ENCODE data around the gene CHMP2B. TPM values are rescaled to one million over a fixed set of nuclear protein-coding genes. Genes with fewer than 3 reads are reported as not detected.

CHMP2B gene
- total and polyA plus RNA-seq, 3 experiments from 2014 or later = 31.2 to 55.6 (median 33.9) TPM

DNA sequence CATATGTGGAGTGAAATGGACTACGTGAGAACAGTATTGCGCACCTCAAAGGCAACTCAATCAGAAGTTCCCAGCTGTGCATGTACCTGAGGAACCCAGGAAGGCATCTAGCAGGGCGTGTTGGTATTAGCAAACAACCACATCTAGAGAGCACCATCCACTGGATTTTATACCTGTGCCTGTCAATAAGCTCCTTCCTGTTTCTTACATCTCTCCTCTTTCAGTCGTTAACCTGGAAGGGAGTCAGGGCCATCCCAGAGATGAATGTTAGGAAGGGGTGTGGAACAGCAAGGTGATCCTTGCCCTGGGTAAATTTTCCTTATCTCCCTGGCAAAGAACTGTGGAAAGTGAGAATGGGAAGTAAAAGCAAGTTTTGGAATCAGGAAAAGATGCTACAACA lies 29.6 kb upstream of the CHMP2B start:
- H3K4me3 ChIP-seq (ENCODE audit: low read length) = no peak overlapping the region
- ChIA-PET CTCF (no interaction called here), POLR2A (no interaction called here)
- Mint-ChIP-seq H3K9me3 (no peaks in the 10 kb centered on the region), H3K4me1 (no peaks in the 10 kb centered on the region), H3K36me3 (peaks cover 0 to 5% (median 0%) of the 10 kb centered on the region in 3 donors), H3K27ac (no peak overlapping the region), H3K27me3 (peaks cover 5 to 9% of the 10 kb centered on the region in 2 donors), H3K4me3 (no peak overlapping the region)
- no peaks in the 10 kb centered on the region for H3K27me3 ChIP-seq (ENCODE audit: insufficient read depth, low read length, poor library complexity, severe bottlenecking)
- DNase-seq = no peak
- H3K36me3 ChIP-seq (ENCODE audit: insufficient read depth, low read length) = no peaks in the 10 kb centered on the region
- no peaks in the 10 kb centered on the region for H3K4me1 ChIP-seq (ENCODE audit: insufficient read depth, low read length)
- no peaks in the 10 kb centered on the region for H3K9me3 ChIP-seq (ENCODE audit: low read length)
- H3K27ac ChIP-seq (ENCODE audit: low read depth, low read length) = no peak overlapping the region

DNA sequence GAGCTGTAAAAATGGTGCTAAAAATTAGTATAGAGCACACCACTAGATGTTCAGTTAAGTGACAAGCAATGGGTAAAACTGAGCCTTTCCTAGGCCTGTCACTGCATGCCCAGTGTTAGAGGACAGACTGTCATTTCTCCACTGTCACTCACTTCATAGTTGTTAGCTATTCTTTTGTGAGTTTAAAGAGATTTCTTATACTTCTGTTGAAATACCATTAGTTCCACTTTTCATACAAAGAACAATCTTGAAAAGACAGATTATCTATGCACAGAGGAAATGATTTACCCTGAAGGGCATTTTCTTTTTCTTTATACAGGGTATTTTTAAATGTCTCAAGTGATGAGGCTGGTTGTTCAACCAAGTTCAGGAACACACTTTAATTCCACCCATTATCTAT lies 28.3 kb upstream of the CHMP2B start:
- Histone ChIP-seq H3K9me3 (ENCODE audit: low read length) (no peaks in the 10 kb centered on the region), H3K27ac (ENCODE audit: low read depth, low read length) (no peak overlapping the region), H3K4me3 (ENCODE audit: low read length) (no peak overlapping the region), H3K4me1 (ENCODE audit: insufficient read depth, low read length) (no peaks in the 10 kb centered on the region), H3K36me3 (ENCODE audit: insufficient read depth, low read length) (no peaks in the 10 kb centered on the region), H3K27me3 (ENCODE audit: insufficient read depth, low read length, poor library complexity, severe bottlenecking) (peaks cover 3% of the 10 kb centered on the region)
- H3K27me3 Mint-ChIP-seq = peaks cover 7 to 9% of the 10 kb centered on the region in 2 donors
- no peaks in the 10 kb centered on the region for H3K4me1 Mint-ChIP-seq
- POLR2A ChIA-PET = no interaction called here
- DNase-seq = no peak
- CTCF ChIA-PET = no interaction called here
- peaks cover 0 to 5% (median 0%) of the 10 kb centered on the region in 3 donors for H3K36me3 Mint-ChIP-seq
- no peak overlapping the region for H3K4me3 Mint-ChIP-seq
- no peak overlapping the region for H3K27ac Mint-ChIP-seq
- no peaks in the 10 kb centered on the region for H3K9me3 Mint-ChIP-seq

GRCh38 chr3:87199628-87200027 lies 27.5 kb upstream of the CHMP2B start:
- POLR2A ChIA-PET = no interaction called here
- Histone ChIP-seq H3K4me1 (ENCODE audit: insufficient read depth, low read length) (no peaks in the 10 kb centered on the region), H3K4me3 (ENCODE audit: low read length) (no peak overlapping the region), H3K9me3 (ENCODE audit: low read length) (no peaks in the 10 kb centered on the region), H3K27me3 (ENCODE audit: insufficient read depth, low read length, poor library complexity, severe bottlenecking) (peaks cover 3% of the 10 kb centered on the region), H3K27ac (ENCODE audit: low read depth, low read length) (no peak overlapping the region), H3K36me3 (ENCODE audit: insufficient read depth, low read length) (no peaks in the 10 kb centered on the region)
- DNase-seq = no peak
- Mint-ChIP-seq H3K9me3 (no peaks in the 10 kb centered on the region), H3K27ac (no peak overlapping the region), H3K27me3 (peaks cover 9 to 12% of the 10 kb centered on the region in 2 donors), H3K4me3 (no peak overlapping the region), H3K4me1 (no peaks in the 10 kb centered on the region), H3K36me3 (peaks cover 0 to 5% (median 0%) of the 10 kb centered on the region in 3 donors)
- CTCF ChIA-PET = no interaction called here

DNA sequence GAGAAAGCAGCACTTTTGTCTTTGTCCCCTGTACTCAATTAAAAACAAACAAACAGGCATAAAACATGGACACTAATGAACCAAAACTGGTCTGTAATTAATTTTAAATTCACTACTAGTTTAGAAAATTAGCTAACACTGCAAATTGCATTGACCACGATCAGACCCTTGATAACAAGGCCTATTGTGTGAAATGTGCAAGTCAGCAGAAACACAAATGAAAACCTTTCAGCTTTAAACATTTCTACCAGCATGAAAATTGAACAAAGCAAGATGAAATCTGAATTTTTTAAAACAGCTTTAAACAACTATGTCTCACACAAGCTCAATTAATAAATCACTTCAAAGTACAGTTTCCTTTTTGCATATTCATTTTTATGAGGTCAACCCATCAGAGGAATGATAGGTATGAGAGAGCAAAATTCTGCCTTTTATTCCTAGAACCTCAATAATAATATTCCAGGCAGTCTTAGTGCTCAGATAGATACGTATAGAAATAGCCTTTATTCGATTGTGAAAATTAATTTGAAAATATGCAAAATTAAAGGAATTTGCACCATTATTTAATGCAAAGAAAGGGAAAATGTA lies 27.0 kb upstream of the CHMP2B start:
- H3K36me3 ChIP-seq (ENCODE audit: insufficient read depth, low read length) = no peaks in the 10 kb centered on the region
- H3K4me3 ChIP-seq (ENCODE audit: low read length) = no peak overlapping the region
- H3K27ac ChIP-seq (ENCODE audit: low read depth, low read length) = no peak overlapping the region
- POLR2A ChIA-PET = no interaction called here
- peaks cover 3% of the 10 kb centered on the region for H3K27me3 ChIP-seq (ENCODE audit: insufficient read depth, low read length, poor library complexity, severe bottlenecking)
- Mint-ChIP-seq H3K27me3 (peaks cover 9 to 15% of the 10 kb centered on the region in 2 donors), H3K9me3 (no peaks in the 10 kb centered on the region), H3K27ac (no peak overlapping the region), H3K4me1 (no peaks in the 10 kb centered on the region), H3K4me3 (no peak overlapping the region), H3K36me3 (peaks cover 0 to 3% (median 0%) of the 10 kb centered on the region in 3 donors)
- H3K9me3 ChIP-seq (ENCODE audit: low read length) = no peaks in the 10 kb centered on the region
- CTCF ChIA-PET = no interaction called here
- no peak for DNase-seq
- H3K4me1 ChIP-seq (ENCODE audit: insufficient read depth, low read length) = no peaks in the 10 kb centered on the region

DNA sequence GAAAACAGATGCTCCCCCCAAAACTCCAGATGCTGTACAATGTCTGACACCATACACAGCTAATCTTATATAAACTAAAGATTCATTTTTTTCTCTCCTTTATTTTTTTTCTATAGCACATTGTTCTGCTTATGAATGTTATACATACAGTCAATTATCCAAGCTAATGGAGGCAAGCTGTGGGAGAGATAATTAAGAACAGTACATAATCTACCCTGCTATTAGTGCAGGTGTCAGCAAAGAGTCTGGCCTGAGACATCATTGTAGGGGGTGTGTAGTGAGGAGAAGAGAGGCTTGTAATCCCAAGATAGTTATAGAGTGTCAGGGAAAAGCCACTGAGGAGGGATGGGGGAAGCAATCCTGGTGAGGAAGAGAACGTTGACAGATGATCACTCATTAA lies 25.4 kb upstream of the CHMP2B start:
- ChIA-PET CTCF (interaction anchor here (1.1 kb wide), 1 partner anchor 25 kb away, joined by 4 read pairs; the partner anchor contains the start of gene CHMP2B), POLR2A (no interaction called here)
- Histone ChIP-seq H3K27me3 (ENCODE audit: insufficient read depth, low read length, poor library complexity, severe bottlenecking) (peaks cover 3% of the 10 kb centered on the region), H3K36me3 (ENCODE audit: insufficient read depth, low read length) (no peaks in the 10 kb centered on the region), H3K27ac (ENCODE audit: low read depth, low read length) (no peak overlapping the region), H3K4me1 (ENCODE audit: insufficient read depth, low read length) (no peaks in the 10 kb centered on the region), H3K9me3 (ENCODE audit: low read length) (no peaks in the 10 kb centered on the region), H3K4me3 (ENCODE audit: low read length) (no peak overlapping the region)
- DNase-seq = no peak
- no peaks in the 10 kb centered on the region for H3K9me3 Mint-ChIP-seq
- no peak overlapping the region for H3K4me3 Mint-ChIP-seq
- no peak overlapping the region for H3K27ac Mint-ChIP-seq
- peaks cover 7 to 15% of the 10 kb centered on the region in 2 donors for H3K27me3 Mint-ChIP-seq
- H3K4me1 Mint-ChIP-seq = no peaks in the 10 kb centered on the region
- H3K36me3 Mint-ChIP-seq = no peaks in the 10 kb centered on the region

DNA sequence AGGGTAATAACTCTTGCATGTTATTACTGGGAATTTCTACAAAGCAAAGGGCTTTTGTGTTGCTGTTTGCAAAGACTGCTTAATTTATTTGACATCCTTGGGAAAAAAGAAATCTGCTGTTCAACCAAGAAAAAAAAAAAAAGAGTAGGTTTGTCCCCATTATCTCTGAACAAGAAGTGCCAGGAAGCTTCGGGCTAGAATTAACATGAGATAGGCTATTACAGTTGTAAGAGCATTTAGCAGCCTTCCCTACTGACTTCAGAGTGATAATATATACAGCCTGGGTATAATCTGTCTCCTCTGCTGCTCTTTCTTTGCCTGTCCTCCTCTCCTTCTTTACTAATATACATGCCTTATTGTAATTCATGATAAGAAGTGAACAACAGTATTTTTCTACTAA lies 23.3 kb upstream of the CHMP2B start:
- no peaks in the 10 kb centered on the region for H3K36me3 Mint-ChIP-seq
- H3K4me3 Mint-ChIP-seq = no peak overlapping the region
- Histone ChIP-seq H3K27me3 (ENCODE audit: insufficient read depth, low read length, poor library complexity, severe bottlenecking) (peaks cover 3% of the 10 kb centered on the region), H3K4me3 (ENCODE audit: low read length) (no peak overlapping the region), H3K27ac (ENCODE audit: low read depth, low read length) (no peak overlapping the region), H3K9me3 (ENCODE audit: low read length) (no peaks in the 10 kb centered on the region), H3K4me1 (ENCODE audit: insufficient read depth, low read length) (no peaks in the 10 kb centered on the region), H3K36me3 (ENCODE audit: insufficient read depth, low read length) (no peaks in the 10 kb centered on the region)
- no peaks in the 10 kb centered on the region for H3K9me3 Mint-ChIP-seq
- H3K4me1 Mint-ChIP-seq = no peaks in the 10 kb centered on the region
- H3K27ac Mint-ChIP-seq = no peak overlapping the region
- H3K27me3 Mint-ChIP-seq = peaks cover 2 to 15% of the 10 kb centered on the region in 2 donors
- POLR2A ChIA-PET = no interaction called here
- DNase-seq = no peak
- CTCF ChIA-PET = no interaction called here

DNA sequence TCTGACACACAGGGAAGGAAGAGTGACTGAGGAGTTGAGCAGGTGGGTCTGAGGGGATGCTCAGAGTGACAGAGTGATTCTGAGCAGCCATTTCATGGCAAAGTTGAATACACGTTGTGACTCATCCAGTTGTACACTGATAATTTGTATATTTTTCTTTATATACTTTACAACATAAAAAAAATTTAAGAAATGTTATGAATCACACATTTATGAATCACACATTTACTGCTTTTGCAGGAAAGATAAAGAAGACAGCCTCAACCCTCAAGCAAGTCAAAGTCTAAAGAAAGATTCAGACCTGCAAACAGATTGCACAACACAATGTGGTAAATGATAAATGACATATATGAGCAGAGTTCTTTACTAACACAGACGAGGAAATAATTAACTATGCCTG lies 21.0 kb upstream of the CHMP2B start:
- Mint-ChIP-seq H3K9me3 (no peaks in the 10 kb centered on the region), H3K4me1 (no peaks in the 10 kb centered on the region), H3K4me3 (no peak overlapping the region), H3K36me3 (no peaks in the 10 kb centered on the region), H3K27me3 (peaks cover 2 to 17% of the 10 kb centered on the region in 2 donors), H3K27ac (no peak overlapping the region)
- ChIA-PET POLR2A (no interaction called here), CTCF (no interaction called here)
- DNase-seq = no peak
- Histone ChIP-seq H3K9me3 (ENCODE audit: low read length) (no peaks in the 10 kb centered on the region), H3K36me3 (ENCODE audit: insufficient read depth, low read length) (no peaks in the 10 kb centered on the region), H3K4me1 (ENCODE audit: insufficient read depth, low read length) (no peaks in the 10 kb centered on the region), H3K4me3 (ENCODE audit: low read length) (no peak overlapping the region), H3K27ac (ENCODE audit: low read depth, low read length) (no peak overlapping the region), H3K27me3 (ENCODE audit: insufficient read depth, low read length, poor library complexity, severe bottlenecking) (peaks cover 3% of the 10 kb centered on the region)

GRCh38 chr3:87206635-87207034 lies 20.5 kb upstream of the CHMP2B start:
- H3K27me3 ChIP-seq (ENCODE audit: insufficient read depth, low read length, poor library complexity, severe bottlenecking) = peaks cover 3% of the 10 kb centered on the region
- peaks cover 2 to 20% of the 10 kb centered on the region in 2 donors for H3K27me3 Mint-ChIP-seq
- H3K36me3 ChIP-seq (ENCODE audit: insufficient read depth, low read length) = no peaks in the 10 kb centered on the region
- POLR2A ChIA-PET = no interaction called here
- H3K27ac Mint-ChIP-seq = no peak overlapping the region
- H3K4me3 Mint-ChIP-seq = no peak overlapping the region
- H3K9me3 Mint-ChIP-seq = no peaks in the 10 kb centered on the region
- no peak overlapping the region for H3K27ac ChIP-seq (ENCODE audit: low read depth, low read length)
- no peaks in the 10 kb centered on the region for H3K36me3 Mint-ChIP-seq
- no peak overlapping the region for H3K4me3 ChIP-seq (ENCODE audit: low read length)
- CTCF ChIA-PET = no interaction called here
- H3K9me3 ChIP-seq (ENCODE audit: low read length) = no peaks in the 10 kb centered on the region
- H3K4me1 ChIP-seq (ENCODE audit: insufficient read depth, low read length) = no peaks in the 10 kb centered on the region
- DNase-seq = no peak
- H3K4me1 Mint-ChIP-seq = no peaks in the 10 kb centered on the region

- Histone ChIP-seq H3K36me3 (ENCODE audit: insufficient read depth, low read length) (no peaks in the 10 kb centered on the region), H3K27me3 (ENCODE audit: insufficient read depth, low read length, poor library complexity, severe bottlenecking) (peaks cover 3% of the 10 kb centered on the region), H3K27ac (ENCODE audit: low read depth, low read length) (no peak overlapping the region), H3K4me3 (ENCODE audit: low read length) (no peak overlapping the region), H3K4me1 (ENCODE audit: insufficient read depth, low read length) (no peaks in the 10 kb centered on the region), H3K9me3 (ENCODE audit: low read length) (no peaks in the 10 kb centered on the region)
- H3K9me3 Mint-ChIP-seq = no peaks in the 10 kb centered on the region
- H3K4me3 Mint-ChIP-seq = no peak overlapping the region
- H3K27me3 Mint-ChIP-seq = peaks cover 0 to 24% of the 10 kb centered on the region in 2 donors
- CTCF ChIA-PET = no interaction called here
- POLR2A ChIA-PET = no interaction called here
- H3K4me1 Mint-ChIP-seq = no peaks in the 10 kb centered on the region
- DNase-seq = no peak
- H3K36me3 Mint-ChIP-seq = no peaks in the 10 kb centered on the region
- H3K27ac Mint-ChIP-seq = no peak overlapping the region
These were observed 19.6 kb upstream of the CHMP2B start for GRCh38 chr3:87207460-87207859.

Data from CD8-positive, alpha-beta memory T cell (primary cell).